Coronary artery (tissue), 2 donors: ENCODE data around the gene FAM168A.

Source experiments
- DNase-seq: peaks from one replicate; pipeline ENCODE4 v3.0.0-alpha.2; 2017; ENCODE audit warnings: low spot score
- H3K27ac ChIP-seq, 2 donors: fragments of 200-600 bp; sonication (generic); one replicate each; pipeline ENCODE4 v1.5.1; 2016 to 2019
- H3K4me3 ChIP-seq: fragments of 200-600 bp; sonication (generic); 2 replicates; pipeline ENCODE4 v1.5.1; 2016; ENCODE audit warnings: mild to moderate bottlenecking, moderate library complexity
- TF ChIP-seq, protein P1 (sequence below): fragments of 200-600 bp; sonication (generic); IDR thresholded peaks from one replicate; pipeline ENCODE4 v1.5.1; 2019; ENCODE audit warnings: antibody characterized with exemption

Gene FAM168A

DNA sequence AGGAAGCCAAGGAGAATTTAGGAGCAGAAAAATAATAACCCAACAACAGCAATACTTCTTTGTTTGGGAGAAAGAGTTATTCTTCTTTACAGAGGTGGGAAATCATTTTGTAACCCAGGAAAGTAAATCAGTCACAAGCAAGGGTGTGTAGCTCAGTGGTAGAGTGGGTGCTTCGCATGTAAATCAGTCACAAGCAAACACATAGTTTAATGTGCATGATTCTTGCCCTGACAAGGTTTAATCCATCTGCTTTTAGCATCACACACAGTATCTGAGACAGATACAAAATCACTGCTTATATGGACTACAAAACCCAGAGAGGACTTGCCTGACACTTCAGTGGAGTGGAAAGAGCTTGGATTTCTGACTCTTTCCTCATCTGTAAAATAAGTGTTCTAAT is 139.7 kb downstream of the FAM168A start:
- H3K27ac ChIP-seq, result no peak overlapping the region
- TF ChIP-seq, protein P1, sequence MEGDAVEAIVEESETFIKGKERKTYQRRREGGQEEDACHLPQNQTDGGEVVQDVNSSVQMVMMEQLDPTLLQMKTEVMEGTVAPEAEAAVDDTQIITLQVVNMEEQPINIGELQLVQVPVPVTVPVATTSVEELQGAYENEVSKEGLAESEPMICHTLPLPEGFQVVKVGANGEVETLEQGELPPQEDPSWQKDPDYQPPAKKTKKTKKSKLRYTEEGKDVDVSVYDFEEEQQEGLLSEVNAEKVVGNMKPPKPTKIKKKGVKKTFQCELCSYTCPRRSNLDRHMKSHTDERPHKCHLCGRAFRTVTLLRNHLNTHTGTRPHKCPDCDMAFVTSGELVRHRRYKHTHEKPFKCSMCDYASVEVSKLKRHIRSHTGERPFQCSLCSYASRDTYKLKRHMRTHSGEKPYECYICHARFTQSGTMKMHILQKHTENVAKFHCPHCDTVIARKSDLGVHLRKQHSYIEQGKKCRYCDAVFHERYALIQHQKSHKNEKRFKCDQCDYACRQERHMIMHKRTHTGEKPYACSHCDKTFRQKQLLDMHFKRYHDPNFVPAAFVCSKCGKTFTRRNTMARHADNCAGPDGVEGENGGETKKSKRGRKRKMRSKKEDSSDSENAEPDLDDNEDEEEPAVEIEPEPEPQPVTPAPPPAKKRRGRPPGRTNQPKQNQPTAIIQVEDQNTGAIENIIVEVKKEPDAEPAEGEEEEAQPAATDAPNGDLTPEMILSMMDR, result no peak
- no peak for DNase-seq
- no peak overlapping the region for H3K4me3 ChIP-seq

DNA sequence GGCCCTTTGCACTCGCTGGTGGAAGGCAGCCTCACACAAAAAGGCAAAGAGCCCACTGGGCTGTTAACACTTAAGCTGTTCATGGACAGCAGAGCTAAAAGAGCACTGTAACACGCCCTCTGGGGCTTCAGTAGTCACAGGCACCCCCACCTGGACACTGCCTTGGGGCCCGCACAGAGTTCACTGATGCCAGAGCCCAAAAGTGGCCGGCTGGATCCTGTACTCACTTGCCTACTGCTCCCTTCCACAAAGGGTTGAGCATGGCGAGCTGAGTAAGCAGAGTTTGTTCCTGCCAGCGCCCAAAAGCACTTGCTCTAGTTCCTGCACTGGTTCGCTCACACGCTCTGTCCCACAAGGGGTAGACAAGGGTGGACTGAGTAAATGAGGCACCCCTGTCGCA is 142.9 kb downstream of the FAM168A start:
- TF ChIP-seq, protein P1, result no peak
- no peak for DNase-seq
- Histone ChIP-seq H3K4me3 (no peak overlapping the region), H3K27ac (no peak overlapping the region)

DNA sequence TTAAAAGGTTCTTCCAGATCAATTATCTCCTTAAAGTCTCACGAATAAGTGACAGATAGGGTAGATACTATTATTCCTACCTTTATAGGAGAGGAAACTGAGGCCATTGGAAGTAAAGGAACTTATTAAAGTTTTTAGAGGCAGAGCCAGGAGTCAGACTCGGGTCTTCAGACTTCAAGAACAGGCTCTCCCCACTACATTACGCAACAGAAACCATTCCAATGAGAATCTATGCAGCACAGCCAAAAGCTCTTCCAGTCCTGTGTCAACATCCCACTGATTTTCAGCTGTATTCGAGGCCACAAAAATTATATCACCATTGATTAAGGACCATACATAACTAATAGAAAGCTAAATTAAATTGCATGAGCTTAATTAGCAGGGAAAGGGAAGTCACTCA is 144.3 kb downstream of the FAM168A start:
- no peak overlapping the region for H3K27ac ChIP-seq
- H3K4me3 ChIP-seq, result no peak overlapping the region
- no peak for DNase-seq
- TF ChIP-seq, protein P1, result no peak

DNA sequence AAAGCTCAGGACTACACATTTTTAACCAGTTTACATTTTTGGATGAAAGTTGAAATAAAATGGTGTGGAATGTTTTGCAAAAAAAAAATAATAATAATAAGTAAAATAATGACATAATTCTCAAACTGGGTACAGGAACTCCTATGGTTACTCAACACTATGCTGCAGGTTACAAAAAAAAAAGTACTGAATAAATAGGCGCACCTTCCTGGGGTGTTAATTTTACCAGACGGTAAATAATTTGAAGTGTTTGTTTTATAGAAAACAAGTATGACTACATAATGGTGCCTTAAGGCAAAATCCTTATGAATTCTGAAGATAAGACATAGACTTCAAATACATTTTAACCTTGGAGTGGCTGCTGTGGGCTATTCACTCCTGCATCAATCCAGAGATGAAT is 145.2 kb downstream of the FAM168A start:
- TF ChIP-seq, protein P1, result no peak
- DNase-seq, result no peak

DNA sequence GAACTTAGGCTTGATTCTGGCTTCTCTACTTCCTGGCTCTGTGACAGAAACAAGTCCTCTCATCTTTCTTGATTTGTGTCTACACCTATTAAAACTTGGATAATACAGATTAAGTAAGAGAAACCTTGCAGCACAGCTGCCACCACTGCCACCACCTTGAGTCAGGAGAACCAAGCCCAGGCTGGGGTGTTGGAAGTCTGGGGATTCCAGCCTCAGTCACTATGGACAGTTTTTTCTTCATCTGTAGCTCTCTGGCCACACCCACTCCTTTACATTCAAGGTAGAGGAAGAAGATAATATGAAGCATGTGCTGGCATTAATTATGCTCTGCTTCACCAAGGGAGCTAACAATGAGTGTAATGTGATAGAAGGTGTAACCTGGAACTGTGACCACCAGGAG is 146.0 kb downstream of the FAM168A start:
- no peak overlapping the region for H3K4me3 ChIP-seq
- TF ChIP-seq, protein P1, result no peak
- H3K27ac ChIP-seq, result no peak overlapping the region
- DNase-seq, result no peak

More for the DNA sequence above, 145.2 kb downstream of the FAM168A start:
- H3K27ac ChIP-seq, result no peak overlapping the region
- H3K4me3 ChIP-seq, result no peak overlapping the region

DNA sequence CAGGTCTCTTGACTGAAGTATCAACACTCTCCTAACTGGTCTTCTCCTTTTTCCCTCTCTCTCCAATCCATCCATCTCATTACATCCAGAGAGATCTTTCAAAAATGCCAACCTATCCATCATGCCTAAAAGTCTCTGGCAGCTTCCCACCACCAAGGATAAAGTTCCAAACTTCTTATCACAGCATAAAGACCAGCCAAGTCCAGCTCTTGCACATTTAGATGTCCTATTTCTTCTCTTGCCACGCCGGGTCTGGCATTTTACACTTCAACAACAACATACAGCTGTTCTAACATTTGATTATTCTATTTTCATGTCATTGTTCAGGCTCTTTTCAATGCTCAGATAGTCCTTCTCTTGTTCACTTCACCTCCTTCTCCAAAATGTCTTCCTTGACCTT is 151.1 kb downstream of the FAM168A start:
- Histone ChIP-seq H3K27ac (no peak overlapping the region), H3K4me3 (no peak overlapping the region)
- TF ChIP-seq, protein P1, result no peak
- no peak for DNase-seq

DNA sequence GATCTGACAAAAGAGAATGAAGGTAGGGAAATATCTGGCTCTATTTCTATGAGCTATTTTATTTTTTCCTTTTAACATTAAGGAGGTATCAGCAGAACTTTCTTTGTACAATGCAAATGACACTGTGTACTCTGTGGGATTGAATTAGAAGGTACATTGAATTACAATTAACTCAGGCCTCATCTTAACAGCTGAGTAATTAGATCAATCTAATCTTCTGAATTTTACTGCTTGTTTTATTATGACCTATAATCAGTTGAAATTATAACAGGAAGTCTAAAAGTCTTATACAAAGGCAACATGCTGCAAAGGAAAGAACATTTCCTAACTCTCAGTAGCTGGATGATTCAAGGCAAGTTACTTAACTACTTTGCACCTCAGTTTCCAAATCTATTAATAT is 151.9 kb downstream of the FAM168A start:
- DNase-seq, result no peak
- H3K4me3 ChIP-seq, result no peak overlapping the region
- TF ChIP-seq, protein P1, result no peak
- no peak overlapping the region for H3K27ac ChIP-seq
